Stimulated activated CD4-positive, alpha-beta T cell treated with anti-CD3 and anti-CD28 coated beads, Interleukin-1b, Interleukin-23, amount 100 ng/mL, for 1 hour (primary cell): Measurements from ENCODE around the gene SYCE3.

Experiments
- DNase-seq, 2 donors: peaks; one replicate each; pipeline ENCODE4 v3.0.0-alpha.2; 2020; ENCODE audit warnings: low read depth in 2 of 2

Gene SYCE3

DNA sequence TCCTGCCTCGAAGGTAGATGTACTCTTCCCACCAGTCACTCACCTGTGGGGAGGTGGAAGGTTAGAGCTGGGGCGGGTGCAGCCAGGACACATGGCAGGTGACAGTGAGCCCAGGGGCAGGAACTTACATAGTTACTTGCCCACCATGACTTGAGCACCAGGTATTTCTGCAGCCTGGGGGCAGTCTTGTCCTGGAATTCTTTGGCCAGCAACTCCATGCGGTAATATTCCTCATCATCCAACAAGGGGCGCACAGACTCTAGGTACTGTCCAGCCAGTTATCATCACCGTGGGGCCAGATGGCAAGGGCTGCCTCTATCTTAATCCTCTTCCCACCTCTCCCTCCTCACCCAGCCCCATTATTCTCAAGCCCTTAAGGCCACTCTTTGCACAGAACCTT, 13.4 kb upstream of the SYCE3 start:
- DNase-seq = no peak

DNA sequence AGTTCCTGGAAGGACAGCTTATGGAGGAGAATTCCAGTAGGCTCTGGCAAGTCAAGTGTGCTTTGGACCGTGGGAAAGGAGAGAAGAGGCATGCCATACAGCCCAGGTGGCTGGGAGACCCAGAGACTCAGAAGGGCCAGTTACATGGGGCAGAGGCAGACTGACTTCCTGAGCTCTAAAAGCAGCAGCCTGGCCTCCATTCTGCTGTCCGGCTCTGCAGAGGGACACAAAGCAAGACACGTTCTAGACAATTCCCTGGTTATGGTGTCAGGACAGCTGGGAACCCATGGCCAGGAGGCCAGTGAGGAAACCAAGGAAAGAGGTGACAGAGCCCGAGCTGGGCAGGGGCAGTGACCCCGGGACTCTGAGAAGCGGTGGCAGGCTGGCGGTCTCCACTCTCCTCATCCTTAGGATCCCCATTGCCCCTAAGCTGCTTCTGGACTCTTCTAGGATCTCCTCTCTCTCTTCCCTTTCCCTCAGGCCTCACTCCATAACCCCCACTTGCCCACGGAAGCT, 12.8 kb upstream of the SYCE3 start:
- no peak for DNase-seq

DNA sequence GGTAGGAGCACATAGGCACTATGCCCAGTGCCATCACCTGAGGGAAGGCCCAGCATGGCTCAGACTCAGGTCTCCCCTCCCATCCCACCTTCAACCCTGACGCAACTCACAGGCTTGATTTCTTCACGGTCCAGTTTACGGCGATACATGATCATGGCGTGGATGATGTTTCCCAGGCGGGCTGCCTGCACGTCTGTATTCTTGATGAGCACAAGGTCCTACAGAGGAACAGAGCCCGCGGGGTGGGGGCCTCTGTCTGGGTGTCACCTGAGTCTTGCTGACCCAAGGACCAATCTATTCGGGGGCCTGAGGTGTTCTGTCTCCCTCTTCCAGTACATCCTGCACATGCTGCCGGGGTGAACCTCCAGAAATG, 11.7 kb upstream of the SYCE3 start:
- DNase-seq = no peak

DNA sequence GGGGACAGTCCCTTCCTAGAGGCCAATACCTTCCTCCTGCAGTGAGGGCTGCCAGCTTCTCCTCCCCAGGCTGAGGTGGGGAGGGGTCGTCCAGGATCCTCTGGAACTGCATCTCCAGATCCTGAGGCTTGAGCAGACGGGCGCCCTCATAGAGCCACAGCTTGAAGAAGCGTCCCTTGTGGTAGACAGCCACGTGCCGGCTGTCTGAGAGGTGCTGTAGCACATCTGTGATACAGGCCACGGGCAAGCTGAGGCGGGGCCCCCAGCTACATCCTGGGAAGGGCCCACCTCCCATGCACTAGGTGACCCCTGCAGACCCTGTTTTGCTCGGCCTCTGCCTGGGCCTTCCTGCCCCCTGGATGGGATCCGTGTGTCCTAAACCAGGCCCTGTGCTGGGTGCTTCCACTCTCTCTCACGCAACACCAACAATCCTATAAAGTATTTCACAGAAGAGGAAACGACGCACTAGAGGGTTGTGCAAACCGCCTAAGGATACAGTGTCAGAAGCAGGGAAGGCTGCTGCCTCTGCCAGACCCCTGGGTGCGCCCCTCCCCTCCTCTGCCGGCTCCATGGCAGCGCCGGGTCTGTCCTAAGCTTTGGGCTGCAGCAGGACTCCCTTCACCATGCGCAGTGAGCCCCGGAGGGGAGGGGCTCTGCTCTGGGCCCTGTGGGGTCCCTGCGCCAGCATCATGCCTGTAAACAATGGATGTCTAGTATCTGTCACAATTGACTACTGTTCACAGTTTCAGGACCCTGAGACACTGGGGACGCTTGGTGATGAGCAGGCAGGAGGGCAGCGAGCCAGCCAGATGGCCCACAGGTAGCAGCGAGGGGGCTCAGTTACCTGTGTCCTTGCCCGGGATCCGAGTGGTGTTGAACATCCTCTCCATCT, 11.0 kb upstream of the SYCE3 start:
- no peak for DNase-seq

DNA sequence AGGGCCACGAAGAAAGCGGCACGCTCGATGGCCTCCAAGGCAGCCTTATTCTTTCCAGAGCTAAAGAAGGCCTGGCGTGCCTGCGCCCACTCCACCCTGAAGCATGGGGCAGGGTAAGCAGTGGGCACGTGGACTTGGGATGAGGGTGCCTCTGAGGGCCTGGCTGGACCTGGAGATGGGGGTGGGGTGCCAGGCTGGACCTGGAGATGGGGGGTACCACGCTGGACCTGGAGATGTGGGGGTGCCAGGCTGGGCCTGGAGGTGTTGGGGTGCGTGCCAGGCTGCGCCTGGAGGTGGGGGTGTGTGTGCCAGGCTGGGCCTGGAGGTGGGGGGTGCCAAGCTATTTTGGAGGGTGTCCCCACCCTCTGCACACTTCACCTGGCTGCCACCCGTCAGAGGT, 10.2 kb upstream of the SYCE3 start:
- DNase-seq = no peak

DNA sequence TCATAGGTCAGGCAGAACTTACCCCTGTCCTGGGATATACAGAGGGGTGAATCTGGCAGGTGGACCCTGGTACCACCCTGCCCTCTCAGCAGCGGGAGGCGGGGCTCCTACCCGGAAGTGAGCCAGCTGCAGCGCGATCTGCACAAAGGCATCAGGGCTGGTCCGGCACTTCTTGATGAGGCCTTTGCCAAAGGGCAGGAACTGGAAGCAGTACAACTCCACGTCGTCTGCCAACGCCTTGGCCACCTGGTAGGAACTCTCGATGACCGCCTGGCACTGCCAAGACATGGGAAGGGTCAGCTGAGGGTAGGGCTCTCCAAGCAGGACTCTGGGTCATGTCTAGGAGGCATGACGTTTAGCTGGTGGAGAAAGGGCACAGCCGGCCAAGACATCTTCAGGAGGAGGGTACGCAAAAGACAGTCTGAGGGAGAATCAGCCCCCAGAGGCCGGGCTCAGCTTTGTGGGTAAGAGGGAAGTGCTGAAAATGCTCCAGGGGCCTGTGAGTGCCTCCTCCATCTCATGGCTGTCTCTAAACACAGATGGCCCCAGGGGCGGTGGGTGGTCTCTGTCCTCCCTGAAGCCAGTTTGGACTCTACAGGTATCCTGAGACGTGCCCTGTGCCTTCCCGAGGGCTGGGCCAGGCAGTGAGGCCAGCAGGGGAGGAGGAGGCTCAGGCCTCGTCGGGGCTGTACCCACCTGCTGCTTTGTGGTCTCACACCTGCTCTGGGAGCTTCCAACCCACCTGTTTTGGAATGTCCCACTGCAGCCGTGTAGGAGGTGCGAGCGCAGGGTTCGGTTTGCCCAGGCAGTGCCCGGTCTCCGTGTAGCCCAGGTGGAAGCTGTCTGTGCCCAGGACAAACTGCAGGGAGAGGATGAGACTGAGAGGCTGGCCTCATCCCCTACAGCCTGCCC, 8.8 kb upstream of the SYCE3 start:
- no peak for DNase-seq

DNA sequence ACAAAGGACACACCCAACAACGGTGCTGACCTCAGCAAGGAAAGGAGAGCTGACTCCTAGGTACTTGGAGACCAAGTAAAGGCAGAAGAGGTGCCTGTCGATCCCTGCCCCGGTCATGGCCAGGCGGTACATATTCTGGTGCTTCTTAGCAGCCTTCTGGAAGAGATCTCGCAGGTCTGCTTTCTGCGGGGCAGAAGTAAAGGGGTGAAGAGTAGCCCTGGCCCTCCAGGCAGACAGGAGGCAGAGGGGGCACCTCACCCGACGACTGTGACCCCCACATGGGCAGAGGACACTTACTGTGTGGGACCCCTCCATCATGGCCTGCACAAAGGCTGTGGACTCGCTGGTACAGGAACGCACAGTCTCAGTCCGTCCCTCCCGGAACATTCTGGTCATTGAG, 8.1 kb upstream of the SYCE3 start:
- no peak for DNase-seq

DNA sequence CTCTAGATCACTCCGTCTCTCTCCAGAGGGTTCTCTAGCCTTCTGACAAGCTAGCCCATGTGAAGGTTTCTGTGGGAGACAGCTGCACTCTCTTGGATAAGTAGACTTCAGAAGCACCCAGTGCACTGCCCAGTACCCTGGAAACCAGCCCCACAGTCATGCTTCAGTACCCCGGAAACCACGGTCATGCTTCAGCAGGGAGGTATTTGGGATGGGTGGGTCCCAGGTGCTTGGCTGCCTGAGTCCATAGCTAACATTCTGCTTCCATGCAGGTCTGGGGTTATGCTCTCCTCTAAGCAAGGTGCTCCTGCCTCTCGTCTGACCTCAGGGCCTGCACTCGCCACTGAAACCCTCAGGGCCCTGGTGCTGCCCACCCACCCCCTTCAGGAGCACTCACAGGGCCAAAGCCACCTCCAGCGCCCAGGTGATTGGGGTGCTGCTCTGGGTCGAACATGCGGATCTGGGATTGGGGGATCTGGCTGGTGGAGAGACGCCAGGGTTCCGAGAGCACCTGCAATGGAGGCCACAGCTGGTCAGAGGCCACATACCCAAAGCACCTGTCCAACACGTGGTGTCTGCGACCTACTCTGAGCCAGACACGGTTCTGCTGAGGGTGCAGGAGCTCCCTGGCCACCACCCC, 7.3 kb upstream of the SYCE3 start:
- no peak for DNase-seq

DNA sequence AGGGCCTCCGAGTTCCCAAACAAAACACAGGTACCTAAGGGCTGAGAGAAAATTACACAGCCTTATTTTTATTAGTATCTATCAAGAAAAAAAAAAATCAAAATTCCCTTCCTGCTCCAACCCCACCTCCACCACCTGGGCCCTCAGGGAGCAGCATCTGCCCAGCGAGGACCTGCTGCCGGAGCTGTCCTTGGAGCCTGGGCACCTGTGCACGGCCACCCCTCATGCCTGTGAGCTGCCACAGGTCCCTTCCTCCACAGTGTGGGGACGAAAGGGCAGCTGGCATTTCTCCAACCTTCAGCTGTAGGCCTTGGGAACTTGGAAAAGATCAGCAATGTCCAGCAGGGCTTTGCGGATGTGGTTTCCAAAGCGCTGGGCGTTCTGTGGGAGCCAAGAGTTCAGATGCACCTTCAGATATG, 6.3 kb upstream of the SYCE3 start:
- no peak for DNase-seq

DNA sequence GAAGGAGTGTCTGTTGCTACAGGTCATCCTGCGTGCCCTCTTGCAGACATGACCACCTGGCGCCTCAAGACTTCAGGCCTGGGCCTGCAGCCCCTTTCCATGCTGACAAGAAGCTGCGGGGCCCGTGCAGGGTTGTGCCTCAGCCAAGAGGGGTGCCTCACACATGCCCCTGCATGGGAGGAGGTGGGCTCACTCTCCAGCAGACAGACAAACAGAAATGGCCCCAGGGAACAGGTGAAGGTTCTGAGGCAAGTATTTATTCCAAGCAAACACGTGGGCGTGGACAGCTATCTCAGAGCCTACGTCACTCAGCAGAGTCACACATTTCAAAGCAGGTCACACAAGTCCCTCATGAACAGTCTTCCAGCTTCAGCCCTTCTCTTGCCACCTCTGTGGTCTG, 5.9 kb upstream of the SYCE3 start:
- DNase-seq = no peak

DNA sequence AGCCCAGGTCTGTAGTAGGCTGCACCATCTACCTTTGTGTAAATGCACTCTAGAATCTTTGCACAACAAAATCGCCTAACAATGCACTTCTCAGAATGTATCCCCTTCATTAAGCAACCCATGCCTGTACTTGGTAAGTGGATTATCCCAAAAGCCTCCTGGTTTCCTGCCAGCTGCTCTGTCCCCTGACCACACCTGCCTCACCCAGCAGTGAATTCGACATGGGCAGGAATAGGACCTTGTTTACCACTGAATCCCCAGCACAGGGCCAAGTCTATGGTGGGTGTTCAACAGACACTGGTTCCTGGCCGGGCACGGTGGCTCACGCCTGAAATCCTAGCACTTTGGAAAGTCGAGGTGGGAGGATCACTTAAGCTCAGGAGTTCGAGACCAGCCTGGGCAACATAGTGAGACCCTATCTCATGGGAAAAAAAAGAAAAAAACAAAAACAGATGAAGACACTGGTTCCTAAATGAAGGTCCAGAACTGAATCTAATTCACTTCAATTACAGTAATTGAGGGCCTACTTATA, 5.1 kb upstream of the SYCE3 start:
- DNase-seq = no peak

DNA sequence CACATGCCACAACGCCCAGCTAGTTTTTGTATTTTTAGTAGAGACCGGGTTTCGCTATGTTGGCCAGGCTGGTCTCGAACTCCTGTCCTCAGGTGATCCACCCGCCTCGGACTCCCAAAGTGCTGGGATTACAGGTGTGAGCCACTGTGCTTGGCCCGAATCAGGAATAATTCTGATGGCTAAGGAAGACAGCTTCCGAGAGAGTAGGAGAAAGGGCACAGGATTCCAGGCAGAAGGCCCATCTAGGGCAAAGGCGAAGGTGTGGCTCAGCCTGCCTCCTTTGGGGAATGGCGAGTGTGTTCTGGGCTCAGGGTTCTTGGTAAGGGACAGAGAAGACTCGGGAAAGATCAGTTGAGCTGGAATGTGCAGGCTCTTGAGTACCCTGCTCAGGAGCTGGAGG, 1.6 kb upstream of the SYCE3 start:
- no peak for DNase-seq

DNA sequence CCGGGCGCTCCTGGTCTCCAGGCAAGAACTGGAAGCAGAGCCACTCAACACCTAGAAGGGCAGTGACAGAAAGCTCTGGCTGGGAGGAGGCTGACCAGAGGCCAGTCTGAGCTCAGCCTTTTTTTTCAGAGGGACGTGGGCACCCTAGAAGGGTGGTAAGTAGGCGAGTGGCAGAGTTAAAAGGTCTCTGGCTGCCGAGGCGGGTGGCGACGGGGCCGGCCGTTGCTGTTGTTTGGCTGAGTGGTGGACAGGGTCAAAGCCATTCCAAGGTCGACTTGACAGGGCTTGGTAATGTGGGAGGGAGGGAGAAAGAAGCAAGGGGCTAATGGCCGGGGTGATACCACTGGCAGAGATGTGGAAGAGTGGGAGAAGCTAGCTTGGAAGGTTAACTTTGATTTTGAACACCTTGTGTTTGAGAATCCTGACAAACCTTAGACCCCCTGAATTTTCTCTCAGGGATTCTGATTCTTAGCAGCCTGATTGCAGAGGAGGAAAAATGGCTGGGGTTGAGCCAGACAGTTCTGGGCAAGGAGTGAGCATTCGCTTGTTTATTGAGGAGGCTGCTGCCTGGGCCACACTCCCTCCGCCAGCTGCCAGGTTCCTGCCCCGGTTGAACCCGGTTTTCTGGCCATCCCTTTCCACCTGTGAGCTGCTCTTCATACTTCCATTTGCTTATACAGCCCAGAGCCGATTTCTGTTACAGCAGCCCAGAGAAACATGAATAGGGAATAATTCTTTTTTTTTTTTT, 868 bp upstream of the SYCE3 start:
- no peak for DNase-seq

DNA sequence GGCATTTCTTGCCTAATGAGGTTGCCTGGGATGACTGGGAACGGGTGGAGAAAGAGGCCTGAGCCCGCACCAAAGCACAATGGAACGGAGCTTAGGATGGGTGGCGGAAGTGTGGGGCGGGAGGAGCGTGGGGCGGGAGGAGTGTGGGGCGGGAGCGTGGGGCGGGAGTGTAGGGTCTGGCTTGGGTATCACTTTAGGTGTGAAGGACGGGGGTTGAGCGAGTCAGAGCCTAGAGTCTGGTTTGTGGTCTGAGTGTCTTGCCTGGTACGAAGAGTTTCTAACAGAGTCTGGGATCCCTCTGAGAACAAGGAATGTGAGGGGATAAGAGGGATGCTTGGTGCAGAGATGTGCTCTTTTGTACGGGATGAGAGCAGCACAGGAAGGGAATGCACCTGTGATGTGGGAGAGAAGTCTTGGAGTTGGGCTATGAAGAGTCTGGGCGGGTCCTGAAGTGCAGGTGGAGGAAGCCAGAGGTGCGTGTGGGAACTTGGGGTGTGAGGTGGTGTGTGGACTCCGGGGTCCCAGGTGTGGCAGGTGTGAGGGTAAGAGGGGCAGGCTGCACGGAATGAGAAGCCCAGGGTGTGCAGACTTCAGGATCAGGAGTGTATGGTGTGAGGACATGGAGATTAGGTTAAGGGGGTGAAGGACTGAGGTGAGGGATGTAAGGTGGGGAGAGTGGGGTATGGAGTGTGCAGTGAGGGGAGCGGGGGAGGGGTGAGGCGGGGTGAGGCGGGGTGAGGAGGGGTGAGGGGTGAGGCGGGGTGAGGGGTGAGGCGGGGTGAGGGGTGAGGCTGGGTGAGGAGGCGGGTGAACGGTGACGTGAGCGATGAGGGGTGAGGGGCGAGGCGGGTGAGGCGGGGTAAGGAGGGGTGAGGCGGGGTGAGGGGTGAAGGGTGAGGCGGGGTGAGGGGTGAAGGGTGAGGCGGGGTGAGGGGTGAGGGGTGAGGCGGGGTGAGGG, 1.0 kb downstream of the SYCE3 start:
- no peak for DNase-seq

DNA sequence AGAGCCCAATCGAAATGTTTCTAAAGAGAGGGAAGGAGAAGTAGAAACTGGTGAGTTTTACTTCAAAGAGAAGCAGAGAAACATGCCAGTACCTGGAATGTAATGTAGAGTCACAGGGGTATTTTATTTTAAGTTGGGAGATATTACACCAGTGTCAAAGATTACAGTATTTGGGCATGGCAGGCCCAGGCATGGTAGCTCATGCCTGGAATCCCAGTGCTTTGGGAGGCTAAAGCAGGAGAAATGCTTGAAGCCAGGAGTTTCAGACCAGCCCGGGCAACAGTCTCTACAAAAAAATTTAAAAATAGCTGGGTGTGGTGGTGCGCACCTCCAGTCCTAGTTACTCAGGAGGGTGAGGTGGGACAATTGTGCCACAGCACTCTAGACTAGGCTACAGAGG, 2.7 kb downstream of the SYCE3 start:
- DNase-seq = no peak

DNA sequence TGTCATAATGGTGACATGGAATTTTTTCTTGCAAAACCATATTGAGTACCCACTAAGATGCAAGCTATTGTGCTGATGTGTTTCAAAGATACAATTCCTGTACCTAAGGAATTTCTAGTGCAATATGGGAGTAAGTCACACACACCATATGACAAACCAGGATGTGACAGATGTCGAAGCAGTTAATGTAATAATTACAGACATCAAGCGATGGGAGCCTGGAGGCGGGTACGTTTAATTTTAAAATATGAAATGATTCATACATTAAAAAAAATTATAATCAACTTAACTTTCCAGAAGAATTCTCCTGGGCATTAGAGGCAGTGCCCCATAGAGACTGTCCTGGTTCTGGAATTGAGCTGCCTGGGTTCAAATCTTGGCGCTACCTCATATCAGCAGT, 6.0 kb downstream of the SYCE3 start:
- DNase-seq = no peak

DNA sequence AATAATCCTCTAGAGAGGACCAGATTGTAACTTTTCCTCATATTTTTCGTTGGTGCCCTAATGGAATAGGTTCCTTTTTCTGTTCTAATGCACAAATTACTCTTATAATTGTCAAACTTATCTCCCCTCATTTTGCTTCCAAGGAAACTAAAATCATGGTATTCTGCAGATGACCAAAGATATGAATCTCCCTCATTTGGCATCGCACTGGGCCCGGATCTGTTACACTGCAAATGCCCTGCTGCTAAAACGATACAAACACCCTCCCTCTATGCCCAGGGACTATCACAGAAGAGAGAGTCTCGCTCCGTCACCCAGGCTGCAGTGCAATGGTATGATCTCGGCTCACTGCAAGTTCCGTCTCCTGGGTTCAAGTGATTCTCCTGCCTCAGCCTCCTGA, 9.4 kb downstream of the SYCE3 start:
- DNase-seq = no peak

DNA sequence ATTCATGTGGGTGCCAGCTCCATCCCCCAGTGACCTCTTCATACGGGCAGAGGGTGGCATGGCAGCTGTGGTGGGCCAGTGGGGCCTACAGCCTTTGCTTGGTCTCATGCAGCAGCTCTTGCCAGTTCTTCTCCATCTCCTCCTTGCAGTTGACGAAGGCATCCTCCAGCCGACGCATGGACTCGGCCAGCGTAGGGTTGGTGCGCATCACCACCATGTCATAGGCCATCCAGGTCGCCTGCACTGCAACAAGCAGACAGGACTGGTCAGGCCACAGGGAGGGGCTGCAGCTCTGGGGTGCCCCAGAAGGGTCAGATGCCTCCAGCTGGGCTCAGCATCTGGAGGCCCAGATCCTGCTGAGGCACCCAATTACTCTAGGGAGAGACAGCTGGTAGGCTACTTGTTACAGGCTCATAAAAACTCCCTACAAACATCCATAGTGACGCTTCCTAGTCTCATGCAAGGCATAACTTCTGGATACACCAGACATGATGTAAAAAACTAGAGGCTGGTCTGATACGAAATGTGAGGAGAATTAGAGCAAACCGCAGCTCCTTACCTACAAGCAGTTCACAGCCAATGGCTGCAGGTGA, 11.5 kb downstream of the SYCE3 start:
- DNase-seq = no peak

DNA sequence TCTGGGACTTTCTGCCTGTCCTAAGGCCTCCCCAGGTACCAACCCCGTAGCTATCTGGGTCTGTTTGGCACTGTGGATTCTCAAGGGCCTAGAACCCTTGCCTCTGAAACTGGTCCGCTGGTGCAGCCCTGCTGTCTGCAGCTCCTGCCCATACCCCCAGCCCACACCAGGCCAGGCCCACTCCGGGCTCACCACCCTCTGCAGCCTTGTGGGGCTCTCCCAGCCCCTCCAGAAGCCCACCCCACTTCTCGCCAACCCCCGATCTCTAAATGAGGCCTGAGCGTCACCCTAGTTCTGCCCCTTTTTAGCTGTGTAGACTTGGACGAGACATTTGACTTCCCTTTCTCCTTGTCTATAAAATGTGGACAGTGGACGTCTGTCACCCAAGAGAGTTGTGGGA, 12.3 kb downstream of the SYCE3 start:
- DNase-seq = no peak
